Uterus (tissue), 2 donors: ENCODE data around the gene RBBP8NL.

ENCODE experiments used
- POLR2A ChIP-seq, 2 donors: fragments of 450-650 bp; IDR thresholded peaks; one replicate each; pipeline ENCODE4 v1.6.1; 2016; ENCODE audit warnings: antibody characterized with exemption in 2 of 2, mild to moderate bottlenecking in 1 of 2, moderate library complexity in 1 of 2
- TF ChIP-seq, protein P1 (sequence below), 4 experiments: fragments of 200-600 bp in 2 of 4; fragments of 450-650 bp in 2 of 4; sonication (generic) in 2 of 4; IDR thresholded peaks; one replicate each; pipeline ENCODE4 v1.5.1; 2016 to 2019; ENCODE audit warnings: antibody characterized with exemption in 4 of 4, mild to moderate bottlenecking in 2 of 4, moderate library complexity in 1 of 4

DNA sequence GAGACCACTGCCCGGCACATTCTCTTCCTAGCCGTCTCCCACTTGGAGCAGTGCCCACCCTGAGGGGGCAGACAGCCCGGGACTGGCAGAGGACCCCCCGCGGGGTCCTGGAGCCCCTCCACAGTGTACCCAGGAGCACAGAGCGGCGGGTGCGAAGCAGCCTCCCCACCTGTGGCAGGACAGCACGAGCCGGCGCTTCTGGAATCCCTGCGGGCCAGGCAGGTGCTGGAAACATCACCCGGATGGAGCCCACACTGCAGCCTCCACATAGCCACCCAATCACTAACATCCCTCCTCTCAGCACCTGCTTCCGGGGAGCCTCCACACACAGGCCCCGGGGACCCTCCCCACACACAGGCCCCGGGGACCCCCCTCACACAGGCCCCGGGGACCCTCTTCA, 29.8 kb upstream of the RBBP8NL start:
- TF ChIP-seq, protein P1, sequence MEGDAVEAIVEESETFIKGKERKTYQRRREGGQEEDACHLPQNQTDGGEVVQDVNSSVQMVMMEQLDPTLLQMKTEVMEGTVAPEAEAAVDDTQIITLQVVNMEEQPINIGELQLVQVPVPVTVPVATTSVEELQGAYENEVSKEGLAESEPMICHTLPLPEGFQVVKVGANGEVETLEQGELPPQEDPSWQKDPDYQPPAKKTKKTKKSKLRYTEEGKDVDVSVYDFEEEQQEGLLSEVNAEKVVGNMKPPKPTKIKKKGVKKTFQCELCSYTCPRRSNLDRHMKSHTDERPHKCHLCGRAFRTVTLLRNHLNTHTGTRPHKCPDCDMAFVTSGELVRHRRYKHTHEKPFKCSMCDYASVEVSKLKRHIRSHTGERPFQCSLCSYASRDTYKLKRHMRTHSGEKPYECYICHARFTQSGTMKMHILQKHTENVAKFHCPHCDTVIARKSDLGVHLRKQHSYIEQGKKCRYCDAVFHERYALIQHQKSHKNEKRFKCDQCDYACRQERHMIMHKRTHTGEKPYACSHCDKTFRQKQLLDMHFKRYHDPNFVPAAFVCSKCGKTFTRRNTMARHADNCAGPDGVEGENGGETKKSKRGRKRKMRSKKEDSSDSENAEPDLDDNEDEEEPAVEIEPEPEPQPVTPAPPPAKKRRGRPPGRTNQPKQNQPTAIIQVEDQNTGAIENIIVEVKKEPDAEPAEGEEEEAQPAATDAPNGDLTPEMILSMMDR (IDR thresholded peaks at IDR 0.05): no peak
- no peak for TF ChIP-seq POLR2A (IDR thresholded peaks at IDR 0.05)
